Measurements from ENCODE around the gene JAG1.

The JAG1 gene

DNA sequence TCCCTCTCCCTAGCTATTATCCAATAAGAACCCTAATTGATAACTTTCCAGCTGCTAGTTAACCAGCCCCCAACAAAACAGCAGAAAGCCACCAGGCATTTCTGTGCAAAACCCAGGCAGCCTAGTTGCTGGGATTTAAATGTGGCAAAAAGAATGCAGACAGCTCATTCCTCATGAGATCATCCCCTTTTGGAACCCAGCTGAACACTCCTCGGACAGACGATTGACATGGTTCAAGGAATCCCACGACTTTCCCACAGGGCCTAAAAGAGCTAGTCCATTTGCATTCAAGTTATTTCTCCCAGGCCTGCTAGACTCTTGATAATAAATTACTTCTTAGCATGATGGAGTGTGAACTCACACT is 24.0 kb downstream of the JAG1 start:
- peaks cover 83% of the 10 kb centered on the region for H3K36me3 ChIP-seq (ENCODE audit: control insufficient read depth, insufficient read depth, low read length, severe bottlenecking)
- H3K9me3 ChIP-seq (ENCODE audit: control insufficient read depth, low read length): no peaks in the 10 kb centered on the region
- H3K4me3 ChIP-seq (ENCODE audit: low read length): no peak overlapping the region
- peaks cover 27% of the 10 kb centered on the region for H3K4me1 ChIP-seq (ENCODE audit: control insufficient read depth, insufficient read depth, low read length)
- H3K27me3 ChIP-seq (replicated peaks; ENCODE audit: control insufficient read depth, insufficient read depth, low read length): no peaks in the 10 kb centered on the region
- DNase-seq (ENCODE audit: low read depth): peak; percentile 58
- H3K9ac ChIP-seq (ENCODE audit: low read length): no peak overlapping the region

DNA sequence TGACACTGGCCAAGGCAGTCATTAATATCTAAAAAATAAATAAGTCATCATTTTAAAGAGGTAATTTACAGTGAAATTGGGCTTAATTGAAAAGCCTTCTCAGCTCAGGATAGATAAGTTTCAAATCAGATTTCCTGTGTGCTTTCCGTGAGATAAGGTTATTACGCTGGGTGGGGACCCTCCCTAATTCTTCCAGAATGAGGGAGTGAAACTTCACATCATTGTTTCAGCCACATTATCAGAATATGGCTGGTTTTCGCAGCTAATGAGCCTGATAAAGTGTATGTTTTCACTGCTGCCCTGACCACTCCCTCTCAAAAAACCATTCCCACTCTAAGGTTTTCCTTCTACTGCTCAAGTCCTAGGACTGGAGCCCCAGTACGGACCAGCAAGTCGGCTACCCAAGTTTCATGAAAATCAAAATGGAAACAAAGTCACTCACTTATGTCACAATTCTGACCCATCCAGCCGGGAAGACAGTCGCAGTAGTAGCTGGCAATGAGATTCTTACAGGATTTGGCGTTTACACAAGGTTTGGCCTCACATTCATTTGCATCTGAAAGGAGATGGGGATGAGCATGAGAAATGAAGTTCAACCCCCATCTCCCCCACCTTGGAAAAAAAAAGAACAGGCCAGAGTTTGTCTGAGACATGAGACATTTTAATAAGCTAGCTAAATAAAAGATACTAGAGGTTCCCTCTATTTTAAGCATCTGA is 24.6 kb downstream of the JAG1 start:
- peaks cover 83% of the 10 kb centered on the region for H3K36me3 ChIP-seq (ENCODE audit: control insufficient read depth, insufficient read depth, low read length, severe bottlenecking)
- no peak overlapping the region for H3K4me3 ChIP-seq (ENCODE audit: low read length)
- H3K9ac ChIP-seq (ENCODE audit: low read length): no peak overlapping the region
- H3K27me3 ChIP-seq (replicated peaks; ENCODE audit: control insufficient read depth, insufficient read depth, low read length): no peaks in the 10 kb centered on the region
- no peaks in the 10 kb centered on the region for H3K9me3 ChIP-seq (ENCODE audit: control insufficient read depth, low read length)
- H3K4me1 ChIP-seq (ENCODE audit: control insufficient read depth, insufficient read depth, low read length): peaks cover 22% of the 10 kb centered on the region
- DNase-seq (ENCODE audit: low read depth): no peak

DNA sequence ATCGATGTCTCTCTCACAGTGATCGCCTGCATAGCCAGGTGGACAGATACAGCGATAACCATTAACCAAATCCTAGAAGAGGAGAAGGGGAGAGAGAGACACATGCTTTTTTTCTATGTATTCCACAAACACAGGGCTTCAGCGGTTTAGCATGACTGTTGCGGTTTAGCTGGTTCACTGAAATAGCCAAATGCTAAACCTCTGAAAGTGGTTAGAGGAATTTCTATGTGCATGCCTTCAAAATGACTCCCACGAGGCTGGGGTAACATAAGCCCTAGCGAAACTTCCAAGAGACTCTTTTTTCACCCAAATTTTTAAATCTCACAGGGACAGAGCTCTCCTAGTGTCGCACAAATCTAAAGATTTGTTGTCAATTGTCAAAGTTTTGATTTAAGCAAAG is 25.1 kb downstream of the JAG1 start:
- peak; percentile 96 for DNase-seq (ENCODE audit: low read depth)
- Histone ChIP-seq H3K27me3 (replicated peaks; ENCODE audit: control insufficient read depth, insufficient read depth, low read length) (no peaks in the 10 kb centered on the region), H3K9ac (ENCODE audit: low read length) (no peak overlapping the region), H3K4me3 (ENCODE audit: low read length) (no peak overlapping the region), H3K4me1 (ENCODE audit: control insufficient read depth, insufficient read depth, low read length) (peaks cover 16% of the 10 kb centered on the region), H3K36me3 (ENCODE audit: control insufficient read depth, insufficient read depth, low read length, severe bottlenecking) (peaks cover 89% of the 10 kb centered on the region), H3K9me3 (ENCODE audit: control insufficient read depth, low read length) (no peaks in the 10 kb centered on the region)

DNA sequence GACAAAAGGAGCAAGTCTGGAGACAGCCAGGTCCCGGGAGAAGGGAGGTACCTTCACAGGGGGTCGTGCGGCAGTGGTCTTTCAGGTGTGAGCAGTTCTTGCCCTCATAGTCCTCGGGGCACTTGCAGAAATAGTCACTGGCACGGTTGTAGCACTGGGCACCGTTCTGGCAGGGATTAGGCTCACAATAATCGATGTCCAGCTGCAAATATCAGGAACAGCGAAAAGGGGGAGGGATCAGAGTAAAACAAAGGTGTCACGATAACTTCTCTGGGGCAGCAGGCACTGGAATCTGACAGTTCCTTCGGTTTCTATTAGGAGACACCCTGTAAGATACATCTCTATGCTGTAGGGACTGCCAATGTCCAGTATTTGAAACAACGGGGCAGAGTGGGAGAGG is 25.9 kb downstream of the JAG1 start:
- no peak for DNase-seq (ENCODE audit: low read depth)
- Histone ChIP-seq H3K9ac (ENCODE audit: low read length) (no peak overlapping the region), H3K4me3 (ENCODE audit: low read length) (no peak overlapping the region), H3K27me3 (replicated peaks; ENCODE audit: control insufficient read depth, insufficient read depth, low read length) (no peaks in the 10 kb centered on the region), H3K36me3 (ENCODE audit: control insufficient read depth, insufficient read depth, low read length, severe bottlenecking) (peaks cover 97% of the 10 kb centered on the region), H3K9me3 (ENCODE audit: control insufficient read depth, low read length) (no peaks in the 10 kb centered on the region), H3K4me1 (ENCODE audit: control insufficient read depth, insufficient read depth, low read length) (peaks cover 11% of the 10 kb centered on the region)

DNA sequence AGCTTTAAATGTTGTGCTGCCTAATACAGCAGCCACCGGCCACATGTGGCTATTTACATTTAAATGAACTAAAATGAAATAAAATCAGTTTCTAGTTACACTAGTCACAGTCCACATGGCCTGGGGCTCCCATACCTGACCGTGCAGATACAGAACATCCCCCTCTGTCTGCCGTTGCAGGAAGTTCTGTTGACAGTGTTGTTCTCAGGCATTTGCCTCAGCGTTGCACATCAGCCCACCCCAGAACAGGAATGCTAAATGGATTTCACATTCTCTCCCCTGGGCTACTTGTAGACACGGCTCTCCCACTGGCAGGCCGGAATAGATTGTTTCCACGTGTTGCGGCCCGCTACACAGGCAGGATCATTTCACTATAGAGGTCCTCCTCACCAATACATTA is 26.3 kb downstream of the JAG1 start:
- H3K36me3 ChIP-seq (ENCODE audit: control insufficient read depth, insufficient read depth, low read length, severe bottlenecking): peaks cover 100% of the 10 kb centered on the region
- no peak for DNase-seq (ENCODE audit: low read depth)
- no peaks in the 10 kb centered on the region for H3K9me3 ChIP-seq (ENCODE audit: control insufficient read depth, low read length)
- peaks cover 6% of the 10 kb centered on the region for H3K4me1 ChIP-seq (ENCODE audit: control insufficient read depth, insufficient read depth, low read length)
- no peak overlapping the region for H3K4me3 ChIP-seq (ENCODE audit: low read length)
- no peaks in the 10 kb centered on the region for H3K27me3 ChIP-seq (replicated peaks; ENCODE audit: control insufficient read depth, insufficient read depth, low read length)
- no peak overlapping the region for H3K9ac ChIP-seq (ENCODE audit: low read length)

DNA sequence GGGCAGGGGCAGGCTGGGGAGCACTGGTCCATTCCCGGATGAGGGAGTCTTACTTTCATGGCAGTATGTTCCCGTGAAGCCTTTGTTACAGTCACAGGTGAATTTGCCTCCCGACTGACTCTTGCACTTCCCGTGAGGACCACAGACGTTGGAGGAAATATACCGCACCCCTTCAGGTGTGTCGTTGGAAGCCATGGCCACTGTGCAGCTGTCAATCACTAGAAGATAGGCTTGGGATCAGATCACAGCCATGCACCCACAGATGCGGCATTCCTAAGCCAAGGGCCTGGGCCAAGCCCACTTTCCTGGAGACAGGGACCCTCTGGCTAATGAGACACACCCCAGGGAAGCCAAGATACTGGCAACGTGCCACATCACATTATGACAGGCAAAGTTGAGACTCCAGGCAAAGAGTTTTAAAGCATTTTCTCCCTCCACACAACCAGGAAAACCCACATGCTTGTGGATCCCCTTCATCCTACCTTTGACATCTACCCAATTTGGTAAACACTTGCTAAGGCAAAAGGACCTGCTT is 26.8 kb downstream of the JAG1 start:
- no peak overlapping the region for H3K9ac ChIP-seq (ENCODE audit: low read length)
- H3K27me3 ChIP-seq (replicated peaks; ENCODE audit: control insufficient read depth, insufficient read depth, low read length): no peaks in the 10 kb centered on the region
- DNase-seq (ENCODE audit: low read depth): no peak
- H3K36me3 ChIP-seq (ENCODE audit: control insufficient read depth, insufficient read depth, low read length, severe bottlenecking): peaks cover 100% of the 10 kb centered on the region
- no peaks in the 10 kb centered on the region for H3K9me3 ChIP-seq (ENCODE audit: control insufficient read depth, low read length)
- peaks cover 4% of the 10 kb centered on the region for H3K4me1 ChIP-seq (ENCODE audit: control insufficient read depth, insufficient read depth, low read length)
- no peak overlapping the region for H3K4me3 ChIP-seq (ENCODE audit: low read length)

DNA sequence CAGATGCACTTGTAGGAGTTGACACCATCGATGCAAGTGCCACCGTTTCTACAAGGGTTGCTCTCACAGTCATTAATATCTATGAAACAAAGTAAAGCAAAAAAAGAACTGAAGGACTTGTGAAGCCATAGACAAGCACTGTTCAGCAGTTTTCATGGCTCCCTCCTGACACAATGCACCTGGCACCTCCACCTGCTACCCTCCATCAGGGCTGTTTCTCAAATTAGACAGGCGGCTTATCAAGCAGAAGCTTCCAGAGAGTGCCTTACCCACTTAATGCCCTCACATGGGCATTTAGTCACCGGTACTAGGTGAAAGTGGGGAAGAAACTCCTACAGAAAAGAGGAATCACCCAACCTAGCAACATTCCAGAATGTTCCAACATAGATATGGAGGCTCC is 27.8 kb downstream of the JAG1 start:
- H3K36me3 ChIP-seq (ENCODE audit: control insufficient read depth, insufficient read depth, low read length, severe bottlenecking): peaks cover 100% of the 10 kb centered on the region

DNA sequence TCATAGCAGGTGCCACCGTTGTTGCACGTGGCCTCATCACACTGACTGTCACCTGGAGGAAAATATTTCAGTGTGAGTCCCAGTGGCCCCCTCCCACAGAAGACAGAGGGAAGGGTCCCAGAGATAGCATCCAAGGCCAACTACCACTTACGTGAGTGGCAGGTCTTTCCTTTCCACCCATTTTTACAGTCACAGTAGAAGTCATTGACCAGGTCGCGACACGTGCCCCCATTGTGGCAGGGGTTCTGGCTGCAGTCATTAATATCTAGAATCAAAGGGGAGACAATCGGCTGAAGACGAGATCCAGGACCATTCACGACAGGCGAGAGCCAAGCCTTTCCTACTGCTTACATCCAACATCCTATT is 28.6 kb downstream of the JAG1 start:
- Histone ChIP-seq H3K4me3 (ENCODE audit: low read length) (no peak overlapping the region), H3K36me3 (ENCODE audit: control insufficient read depth, insufficient read depth, low read length, severe bottlenecking) (peaks cover 100% of the 10 kb centered on the region), H3K9ac (ENCODE audit: low read length) (no peak overlapping the region), H3K4me1 (ENCODE audit: control insufficient read depth, insufficient read depth, low read length) (peaks cover 4% of the 10 kb centered on the region), H3K27me3 (replicated peaks; ENCODE audit: control insufficient read depth, insufficient read depth, low read length) (no peaks in the 10 kb centered on the region), H3K9me3 (ENCODE audit: control insufficient read depth, low read length) (no peaks in the 10 kb centered on the region)
- DNase-seq (ENCODE audit: low read depth): no peak

More for the DNA sequence above, 27.8 kb downstream of the JAG1 start:
- Histone ChIP-seq H3K9ac (ENCODE audit: low read length) (no peak overlapping the region), H3K4me3 (ENCODE audit: low read length) (no peak overlapping the region), H3K27me3 (replicated peaks; ENCODE audit: control insufficient read depth, insufficient read depth, low read length) (no peaks in the 10 kb centered on the region), H3K4me1 (ENCODE audit: control insufficient read depth, insufficient read depth, low read length) (peaks cover 4% of the 10 kb centered on the region), H3K9me3 (ENCODE audit: control insufficient read depth, low read length) (no peaks in the 10 kb centered on the region)
- no peak for DNase-seq (ENCODE audit: low read depth)

DNA sequence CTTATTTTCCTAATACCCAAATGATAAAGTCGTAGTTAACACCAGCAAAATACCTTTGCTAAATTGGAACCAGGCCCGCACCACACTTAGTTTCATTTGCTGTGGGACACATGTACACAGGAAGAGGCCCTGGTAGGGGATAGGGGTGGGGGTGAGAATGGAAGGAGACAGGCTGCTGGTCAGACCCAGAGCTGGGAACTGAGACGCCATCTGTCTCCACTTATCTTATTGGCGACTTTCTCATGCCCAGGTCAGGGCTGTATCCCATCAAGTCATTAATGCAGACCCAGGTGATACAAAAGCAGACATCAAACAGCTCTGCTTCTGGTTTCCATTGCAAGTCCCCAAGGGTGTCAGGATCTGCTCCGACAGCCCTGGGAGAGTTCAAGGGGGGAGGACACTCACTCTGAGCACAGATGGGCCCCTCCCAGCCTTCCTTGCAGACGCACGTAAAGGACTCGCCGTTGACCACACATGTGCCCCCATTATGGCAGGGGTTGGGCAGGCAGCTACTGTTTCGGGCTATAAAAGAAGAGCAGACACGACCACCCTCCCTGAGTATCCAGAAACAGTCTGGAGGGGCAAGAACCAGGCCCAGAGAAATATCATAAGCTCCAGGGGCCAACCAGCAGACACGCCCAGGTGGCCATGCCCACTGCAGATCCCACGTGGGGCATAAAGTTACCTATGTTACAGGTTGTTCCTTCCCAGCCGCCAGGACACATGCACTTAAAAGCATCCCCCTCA is 29.2 kb downstream of the JAG1 start:
- no peak for DNase-seq (ENCODE audit: low read depth)
- H3K36me3 ChIP-seq (ENCODE audit: control insufficient read depth, insufficient read depth, low read length, severe bottlenecking): peaks cover 100% of the 10 kb centered on the region
- no peaks in the 10 kb centered on the region for H3K9me3 ChIP-seq (ENCODE audit: control insufficient read depth, low read length)
- peaks cover 2% of the 10 kb centered on the region for H3K4me1 ChIP-seq (ENCODE audit: control insufficient read depth, insufficient read depth, low read length)
- H3K9ac ChIP-seq (ENCODE audit: low read length): no peak overlapping the region
- no peak overlapping the region for H3K4me3 ChIP-seq (ENCODE audit: low read length)
- no peaks in the 10 kb centered on the region for H3K27me3 ChIP-seq (replicated peaks; ENCODE audit: control insufficient read depth, insufficient read depth, low read length)

DNA sequence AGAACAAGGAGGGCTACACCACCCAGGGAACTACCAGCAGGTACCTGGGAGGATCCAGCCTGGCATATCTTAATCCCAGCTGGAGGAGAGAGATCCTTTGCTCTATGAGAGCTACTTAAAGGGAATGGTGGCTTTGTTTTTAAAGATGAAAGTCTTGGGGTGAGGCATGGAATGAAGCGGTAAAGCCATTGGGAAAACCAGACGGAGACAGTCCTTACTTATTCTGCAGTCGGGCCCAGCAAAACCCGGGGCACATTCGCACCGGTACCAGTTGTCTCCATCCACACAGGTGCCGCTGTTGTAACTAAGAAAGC is 30.3 kb downstream of the JAG1 start:
- Histone ChIP-seq H3K36me3 (ENCODE audit: control insufficient read depth, insufficient read depth, low read length, severe bottlenecking) (peaks cover 99% of the 10 kb centered on the region), H3K4me3 (ENCODE audit: low read length) (no peak overlapping the region), H3K9me3 (ENCODE audit: control insufficient read depth, low read length) (no peaks in the 10 kb centered on the region), H3K27me3 (replicated peaks; ENCODE audit: control insufficient read depth, insufficient read depth, low read length) (no peaks in the 10 kb centered on the region), H3K9ac (ENCODE audit: low read length) (no peak overlapping the region), H3K4me1 (ENCODE audit: control insufficient read depth, insufficient read depth, low read length) (no peaks in the 10 kb centered on the region)
- no peak for DNase-seq (ENCODE audit: low read depth)

DNA sequence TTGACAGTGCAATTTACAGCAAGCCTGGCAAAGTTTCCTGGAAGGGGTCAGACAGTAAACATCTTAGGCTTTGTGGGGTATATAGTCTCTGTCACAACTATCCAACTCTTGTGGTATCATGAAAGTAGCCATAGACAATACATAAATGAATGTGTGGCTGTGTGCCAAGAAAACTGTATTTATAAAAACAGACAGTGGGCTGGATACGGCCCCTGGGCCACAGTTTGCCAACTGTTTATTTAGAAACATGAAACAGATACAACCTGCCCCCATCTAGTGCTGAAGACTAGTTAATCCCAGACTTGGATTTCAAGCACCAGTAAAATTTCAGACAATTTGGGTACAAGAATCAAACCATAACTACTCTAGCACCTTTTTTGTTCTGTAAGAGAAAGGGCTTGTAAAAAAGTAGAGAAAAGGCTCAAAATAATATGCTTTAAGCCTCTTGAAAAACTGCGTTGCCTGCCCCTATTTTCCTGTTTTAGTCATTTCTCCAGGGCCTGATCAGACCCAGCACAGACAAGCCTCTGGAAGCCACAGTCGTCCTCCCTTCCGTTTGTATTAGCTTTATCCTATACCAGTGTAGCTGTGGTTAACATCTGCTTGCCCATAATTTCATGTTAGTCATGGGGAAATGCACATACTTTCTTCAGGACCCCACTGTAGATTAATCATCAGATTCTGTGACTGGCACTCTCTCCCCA is 30.8 kb downstream of the JAG1 start:
- H3K9me3 ChIP-seq (ENCODE audit: control insufficient read depth, low read length): no peaks in the 10 kb centered on the region
- H3K9ac ChIP-seq (ENCODE audit: low read length): no peak overlapping the region
- peaks cover 99% of the 10 kb centered on the region for H3K36me3 ChIP-seq (ENCODE audit: control insufficient read depth, insufficient read depth, low read length, severe bottlenecking)
- H3K4me1 ChIP-seq (ENCODE audit: control insufficient read depth, insufficient read depth, low read length): peaks cover 3% of the 10 kb centered on the region
- no peak for DNase-seq (ENCODE audit: low read depth)
- H3K27me3 ChIP-seq (replicated peaks; ENCODE audit: control insufficient read depth, insufficient read depth, low read length): no peaks in the 10 kb centered on the region
- no peak overlapping the region for H3K4me3 ChIP-seq (ENCODE audit: low read length)
